Choroid plexus epithelial cell (primary cell): ENCODE measurements around the gene SERPINH1.

Experiments used
- DNase-seq: peaks from one replicate; pipeline ENCODE4 v3.0.0-alpha.2; 2010; ENCODE audit warnings: low read depth
- H3K4me3 ChIP-seq: 2 replicates; pipeline ENCODE4 v1.5.1; 2011; ENCODE audit warnings: low read depth, mild to moderate bottlenecking, control low read depth, low read length, moderate library complexity
- CTCF ChIP-seq: conservative IDR thresholded peaks from 2 replicates; pipeline ENCODE4 v1.5.1; 2011; ENCODE audit warnings: low read depth, mild to moderate bottlenecking, control low read depth, inconsistent platforms, low read length, moderate library complexity

SERPINH1 gene

GRCh38 chr11:75562048-75562835 lies at the start of gene SERPINH1:
Gene SERPINH1 (plus strand): TSS chr11:75562253. CDS start chr11:75566350, 4,097 bp downstream.
- TF ChIP-seq CTCF, result no peak
- peak; percentile 92 for DNase-seq
- peak within 1 kb of the TSS; percentile 91 for H3K4me3 ChIP-seq

- no peak for TF ChIP-seq CTCF
- DNase-seq, result peak; percentile 81
These were observed 48.8 kb upstream of the SERPINH1 start for GRCh38 chr11:75513250-75513649.

GRCh38 chr11:75514596-75514995 lies 47.5 kb upstream of the SERPINH1 start:
- H3K4me3 ChIP-seq, result no peak overlapping the region
- TF ChIP-seq CTCF, result no peak
- DNase-seq, result no peak

More at GRCh38 chr11:75513250-75513649, 48.8 kb upstream of the SERPINH1 start:
- no peak overlapping the region for H3K4me3 ChIP-seq

GRCh38 chr11:75516140-75516539 lies 45.9 kb upstream of the SERPINH1 start:
- TF ChIP-seq CTCF, result no peak
- H3K4me3 ChIP-seq, result no peak overlapping the region
- DNase-seq, result no peak

GRCh38 chr11:75516886-75517285 lies 45.2 kb upstream of the SERPINH1 start:
- no peak for TF ChIP-seq CTCF
- no peak overlapping the region for H3K4me3 ChIP-seq
- no peak for DNase-seq

GRCh38 chr11:75518204-75518549 lies 43.9 kb upstream of the SERPINH1 start:
- no peak overlapping the region for H3K4me3 ChIP-seq
- no peak for TF ChIP-seq CTCF
- no peak for DNase-seq
